Panc1 (cell line): ENCODE data around the gene RHEB.

Experiments
- CTCF ChIP-seq: fragments of 450-650 bp; IDR thresholded peaks from 2 replicates; pipeline ENCODE4 v1.5.1; 2017; ENCODE audit warnings: mild to moderate bottlenecking
- REST ChIP-seq, 2 experiments: IDR thresholded peaks; 2 replicates each; pipeline ENCODE4 v1.6.1; 2011 to 2012; ENCODE audit warnings: low read depth in 2 of 2, control low read depth in 1 of 2, low read length in 1 of 2, mild to moderate bottlenecking in 1 of 2, moderate library complexity in 1 of 2; ENCODE audit not compliant: insufficient read depth in 1 of 2
- TCF7L2 ChIP-seq: IDR thresholded peaks from 2 replicates; pipeline ENCODE4 v1.6.1; 2011; ENCODE audit warnings: mild to moderate bottlenecking, low read depth, low read length, inconsistent platforms

GRCh38 chr7:151428378-151429236 lies 91.1 kb downstream of the RHEB start:
- TF ChIP-seq CTCF (no peak), REST (IDR thresholded peaks at IDR 0.05; ENCODE audit: insufficient read depth in 1 of 2, low read depth in 2 of 2, low read length in 1 of 2) (no peak), TCF7L2 (no peak)
